IPS DF 19.7 (cell line): ENCODE measurements around the gene UGT1A3.
A peak's percentile ranks its signal among the peaks of the same experiment; 100 is the strongest.
"Not testable (repeated sequence)": the region's sequence is repeated elsewhere in the genome, so short reads cannot be mapped to it uniquely, and the experiment has no call there.

Experiments used
- DNase-seq: peaks from one replicate; pipeline ENCODE4 v3.0.0-alpha.2; 2013; ENCODE audit warnings: low read depth, low spot score

The UGT1A3 gene

GRCh38 chr2:233707940-233708644, 20.8 kb upstream of the UGT1A3 start:
- no peak for DNase-seq

- no peak for DNase-seq
Measured at GRCh38 chr2:233708942-233709341, 19.9 kb upstream of the UGT1A3 start.

DNA sequence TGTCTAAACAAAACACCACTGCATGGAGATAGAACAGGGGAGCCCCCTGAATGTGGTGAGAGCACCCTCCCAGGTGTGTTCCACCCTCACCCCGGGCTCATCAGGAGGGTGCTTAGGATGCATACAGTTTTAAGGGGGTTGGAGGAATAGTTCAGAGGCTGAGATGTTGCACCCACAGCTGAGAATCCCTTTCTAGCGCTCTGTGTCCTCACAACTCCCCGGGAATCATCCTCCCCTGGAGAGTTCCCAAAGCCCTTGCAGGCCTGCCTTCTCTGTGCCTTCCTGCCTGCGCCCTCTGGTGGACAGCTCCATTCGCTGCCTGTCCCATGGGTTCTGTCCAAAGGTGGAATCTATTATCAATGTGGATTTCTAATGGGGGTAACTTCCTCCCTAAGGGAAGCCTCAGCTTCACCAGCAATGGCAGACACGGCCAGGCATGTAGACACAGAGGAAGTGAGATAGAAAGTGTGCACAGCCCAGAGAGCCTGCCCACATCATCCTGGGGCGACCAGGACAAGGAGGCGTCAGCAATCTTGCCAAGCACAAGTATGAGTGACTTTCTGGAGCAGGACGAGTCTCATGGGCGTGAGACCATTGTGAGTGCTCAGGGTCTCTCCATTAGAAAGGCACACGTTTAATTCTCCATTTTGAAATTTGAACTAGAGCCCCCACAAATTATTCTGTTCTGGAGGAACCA, 17.4 kb upstream of the UGT1A3 start:
- peak; percentile 9 for DNase-seq

DNA sequence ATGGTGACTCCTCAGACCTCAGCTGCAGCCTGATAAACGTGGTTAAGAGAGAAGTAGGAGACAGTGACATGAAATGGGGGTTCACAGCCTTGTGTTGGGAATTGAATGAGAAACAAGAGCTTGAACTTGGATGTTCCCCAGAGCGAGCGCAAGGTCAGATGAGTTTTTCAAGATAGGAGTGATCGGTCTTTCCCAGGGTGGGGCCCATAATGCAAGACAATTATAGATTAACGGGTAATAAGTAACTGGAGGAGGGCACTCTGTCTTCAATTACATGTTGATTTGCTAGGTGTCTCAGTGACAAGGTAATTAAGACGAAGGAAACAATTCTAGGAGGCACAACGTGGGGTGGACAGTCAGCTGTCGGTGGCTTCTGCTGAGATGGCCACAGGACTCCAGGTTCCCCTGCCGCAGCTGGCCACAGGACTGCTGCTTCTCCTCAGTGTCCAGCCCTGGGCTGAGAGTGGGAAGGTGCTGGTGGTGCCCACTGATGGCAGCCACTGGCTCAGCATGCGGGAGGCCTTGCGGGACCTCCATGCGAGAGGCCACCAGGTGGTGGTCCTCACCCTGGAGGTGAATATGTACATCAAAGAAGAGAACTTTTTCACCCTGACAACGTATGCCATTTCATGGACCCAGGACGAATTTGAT, 16.1 kb upstream of the UGT1A3 start, which contains the start of gene UGT1A5:
Gene UGT1A5, plus strand, starts transcription at position 297 of the 651 bp plus-strand sequence. Its CDS starts 85 bp downstream, at position 382.
- DNase-seq, result no peak

DNA sequence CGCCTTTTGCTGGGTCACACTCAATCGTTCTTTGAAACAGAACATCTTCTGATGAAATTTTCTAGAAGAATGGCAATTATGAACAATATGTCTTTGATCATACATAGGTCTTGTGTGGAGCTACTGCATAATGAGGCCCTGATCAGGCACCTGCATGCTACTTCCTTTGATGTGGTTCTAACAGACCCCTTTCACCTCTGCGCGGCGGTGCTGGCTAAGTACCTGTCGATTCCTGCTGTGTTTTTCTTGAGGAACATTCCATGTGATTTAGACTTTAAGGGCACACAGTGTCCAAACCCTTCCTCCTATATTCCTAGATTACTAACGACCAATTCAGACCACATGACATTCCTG, 15.6 kb upstream of the UGT1A3 start:
- no peak for DNase-seq

DNA sequence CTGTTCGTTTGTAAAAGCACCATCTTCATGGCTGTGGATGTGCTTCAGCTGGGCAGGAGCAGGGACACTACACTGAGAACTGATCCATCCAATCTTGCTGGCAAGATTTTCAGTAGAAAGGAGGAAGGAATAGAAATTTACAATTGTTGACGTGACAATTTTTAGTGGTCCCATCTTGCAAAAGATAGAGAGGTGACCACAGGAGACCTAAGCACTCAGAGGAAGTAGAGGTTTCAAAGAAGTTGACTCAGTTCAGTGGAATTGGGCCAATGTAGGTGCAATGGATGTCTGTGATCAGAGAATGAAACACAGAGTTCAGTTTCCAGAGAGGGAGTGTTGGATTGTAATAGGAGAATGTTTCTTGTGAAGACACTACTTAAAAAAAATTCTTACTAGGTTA, 14.7 kb upstream of the UGT1A3 start:
- DNase-seq, result no peak

- DNase-seq, result no peak
Measured at GRCh38 chr2:233718552-233718951, 10.3 kb upstream of the UGT1A3 start, which contains the start of gene UGT1A4. TSS of gene UGT1A4 (plus strand) at chr2:233718736. CDS start at chr2:233718821, 85 bp downstream.

DNA sequence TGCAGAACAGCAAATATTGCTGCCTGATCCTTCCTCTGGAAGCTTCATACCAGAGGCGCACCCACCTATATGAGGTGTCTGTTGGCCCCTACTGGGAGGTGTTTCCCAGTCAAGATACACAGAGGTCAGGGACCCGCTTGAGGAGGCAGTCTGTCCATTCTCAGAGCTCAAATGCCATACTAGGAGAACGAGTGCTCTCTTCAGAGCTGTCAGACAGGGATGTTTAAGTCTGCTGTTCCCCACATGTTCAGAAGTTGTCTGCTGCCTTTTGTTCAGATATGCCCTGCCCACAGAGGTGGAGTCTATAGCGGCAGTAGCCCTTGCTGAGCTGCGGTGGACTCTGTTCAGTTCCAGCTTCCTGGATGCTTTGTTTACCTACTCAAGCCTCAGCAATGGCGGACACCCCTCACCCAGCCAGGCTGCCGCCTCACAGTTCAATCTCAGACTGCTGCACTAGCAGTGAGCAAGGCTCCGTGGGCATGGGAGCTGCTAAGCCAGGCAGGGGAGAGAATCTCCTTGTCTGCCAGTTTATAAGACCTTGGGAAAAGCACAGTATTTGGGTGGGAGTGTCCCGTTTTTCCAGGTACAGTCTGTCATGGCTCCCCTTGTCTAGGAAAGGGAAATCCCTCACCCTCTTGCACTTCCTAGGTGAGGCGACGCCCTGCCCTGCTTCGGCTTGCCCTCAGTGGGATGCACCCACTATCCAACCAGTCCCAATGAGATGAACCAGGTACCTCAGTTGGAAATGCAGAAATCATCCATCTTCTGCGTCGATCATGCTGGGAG, 8.2 kb downstream of the UGT1A3 start:
- DNase-seq, result not testable (repeated sequence)

DNA sequence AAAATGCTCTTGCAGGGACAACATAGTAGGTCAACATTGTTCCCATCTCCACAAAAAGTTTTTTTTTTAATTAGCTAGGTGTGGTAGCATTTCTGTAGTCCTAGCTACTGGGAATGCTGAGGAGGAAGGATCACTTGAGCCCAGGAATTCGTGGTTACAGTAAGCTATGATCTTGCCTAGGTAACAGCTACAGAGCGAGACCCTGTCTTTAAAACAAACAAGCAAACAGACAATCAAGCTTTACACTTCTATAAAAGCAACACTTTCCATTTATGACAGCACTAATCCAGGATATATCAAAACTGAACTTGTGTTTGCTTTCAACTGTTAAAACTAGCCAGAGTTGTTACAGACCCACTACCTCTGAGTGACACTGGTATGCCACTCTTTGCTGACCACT, 12.0 kb downstream of the UGT1A3 start:
- DNase-seq, result no peak

DNA sequence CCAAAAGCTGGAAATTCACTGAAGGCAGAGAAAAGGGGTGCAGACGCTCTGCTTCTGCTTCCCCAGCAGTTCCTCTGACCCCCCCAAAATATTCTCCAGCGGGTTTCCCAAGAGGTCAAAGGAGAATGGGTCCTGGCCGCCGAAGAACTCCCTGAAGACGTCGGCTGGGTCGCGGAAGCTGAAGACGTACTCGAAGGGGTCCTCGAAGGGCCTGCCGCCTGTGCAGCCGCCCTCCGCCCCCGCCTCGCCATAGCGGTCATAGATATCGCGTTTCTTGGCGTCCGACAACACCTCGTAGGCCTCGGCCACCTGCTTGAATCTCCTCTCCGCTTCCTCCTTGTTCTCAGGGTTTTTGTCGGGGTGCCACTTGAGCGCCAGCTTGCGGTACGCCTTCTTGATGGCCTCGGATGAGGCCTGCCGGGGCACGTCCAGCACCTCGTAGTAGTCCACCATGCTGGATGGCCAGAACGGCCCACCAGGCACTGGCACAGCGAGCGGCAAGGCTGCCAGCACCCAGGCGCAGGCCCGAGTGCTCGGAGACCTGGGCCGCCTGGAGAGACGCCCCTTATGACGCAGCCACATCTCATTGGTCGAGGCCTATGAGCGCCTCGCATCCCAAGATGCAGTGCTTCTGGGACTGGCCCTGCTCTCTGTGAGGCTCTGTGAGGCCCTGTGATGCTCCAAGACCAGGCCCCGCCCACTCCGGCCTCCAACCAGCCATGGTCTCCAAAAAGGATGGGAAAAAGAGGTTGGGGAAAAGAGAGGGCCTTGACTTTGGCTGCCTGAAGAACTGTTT, 14.8 kb downstream of the UGT1A3 start:
- DNase-seq, result no peak

- no peak for DNase-seq
Measured at GRCh38 chr2:233745073-233745755, 16.4 kb downstream of the UGT1A3 start.

DNA sequence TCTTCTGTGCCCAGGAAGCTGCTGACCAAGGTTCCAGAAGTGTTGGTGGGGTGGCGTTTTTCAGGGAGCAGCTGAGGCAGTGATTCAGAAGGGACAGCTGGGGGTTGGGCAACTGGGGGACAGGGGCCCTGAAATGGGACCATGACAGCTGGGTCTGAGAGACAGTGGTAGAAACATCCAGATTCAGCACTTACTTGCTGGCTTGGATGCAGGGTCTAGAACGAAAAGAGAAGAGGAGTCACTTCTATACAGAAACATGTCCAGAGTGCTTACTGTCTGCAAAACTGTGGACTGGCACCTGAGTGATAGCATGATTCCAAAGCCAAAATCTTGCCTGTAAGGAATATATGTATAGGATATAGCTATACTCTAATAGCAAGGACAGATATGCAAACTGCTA, 17.0 kb downstream of the UGT1A3 start:
- not testable (repeated sequence) for DNase-seq

DNA sequence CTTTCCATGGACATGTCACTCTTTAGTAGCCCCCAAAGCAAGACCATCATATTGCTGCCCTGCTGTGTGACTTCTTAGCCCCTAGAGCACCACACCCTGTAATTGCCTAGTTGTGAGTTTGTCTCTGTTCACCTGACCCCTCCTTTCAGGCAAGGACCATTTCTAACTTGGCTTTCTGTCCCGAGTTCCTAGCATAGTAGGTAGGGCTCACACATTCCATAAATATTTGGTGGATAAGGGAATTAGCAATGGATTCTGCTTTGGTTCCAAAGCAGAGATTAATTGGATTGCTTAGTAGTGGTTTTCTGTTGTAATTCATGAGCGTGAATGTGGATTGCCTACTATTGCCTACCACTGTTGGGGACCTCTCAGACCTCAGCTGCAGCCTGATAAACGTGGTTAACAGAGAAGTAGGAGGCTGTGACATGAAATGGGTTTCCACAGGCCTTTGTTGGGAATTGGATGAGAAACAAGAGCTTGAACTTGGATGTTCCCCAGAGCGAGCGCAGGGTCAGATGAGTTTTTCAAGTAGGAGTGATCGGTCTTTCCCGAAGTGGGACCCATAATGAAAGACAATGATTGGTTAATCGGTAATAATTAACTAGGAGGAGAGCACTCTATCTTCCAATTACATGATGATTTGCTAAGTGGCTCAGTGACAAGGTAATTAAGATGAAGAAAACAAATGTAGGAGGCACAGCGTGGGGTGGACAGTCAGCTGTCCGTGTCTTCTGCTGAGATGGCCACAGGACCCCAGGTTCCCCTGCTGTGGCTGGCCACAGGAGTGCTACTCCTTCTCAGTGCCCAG, 17.8 kb downstream of the UGT1A3 start:
- DNase-seq, result no peak

GRCh38 chr2:233747283-233747544, 18.4 kb downstream of the UGT1A3 start:
- DNase-seq, result no peak

GRCh38 chr2:233750689-233751088, 21.8 kb downstream of the UGT1A3 start:
- not testable (repeated sequence) for DNase-seq

DNA sequence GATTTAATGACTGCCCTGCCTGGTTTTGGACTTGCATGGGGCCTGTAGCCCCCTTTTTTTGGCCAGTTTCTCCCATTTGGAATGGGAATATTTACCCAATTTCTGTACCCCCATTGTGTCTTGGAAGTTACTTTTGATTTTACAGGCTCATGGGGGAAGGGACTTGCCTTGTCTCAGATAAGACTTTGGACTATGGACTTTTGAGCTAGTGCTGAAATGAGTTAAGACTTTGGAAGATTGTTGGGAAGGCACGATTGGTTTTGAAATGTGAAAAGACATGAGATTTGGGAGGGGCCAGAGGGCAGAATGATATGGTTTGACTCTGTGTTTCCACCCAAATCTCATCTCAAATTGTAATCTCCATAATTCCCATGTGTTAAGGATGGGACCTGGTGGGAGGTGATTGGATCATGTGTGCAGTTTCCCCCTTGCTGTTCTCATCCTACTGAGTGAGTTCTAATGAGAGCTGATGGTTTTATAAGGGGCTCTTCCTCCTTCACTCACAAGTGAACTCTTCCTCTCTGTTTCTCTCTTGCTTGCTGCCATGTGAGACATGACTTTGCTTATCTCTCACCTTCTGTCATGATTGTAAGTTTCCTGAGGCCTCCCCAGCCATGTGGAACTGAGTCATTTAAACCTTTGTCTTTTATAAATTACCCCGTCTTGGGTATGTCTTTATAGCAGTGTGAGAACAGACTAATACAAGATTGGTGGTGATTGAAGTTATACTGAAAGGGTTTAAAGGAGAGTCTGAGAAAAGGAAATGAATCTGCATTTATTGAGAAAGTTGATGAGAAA, 22.6 kb downstream of the UGT1A3 start:
- not testable (repeated sequence) for DNase-seq

GRCh38 chr2:233754872-233755611, 26.2 kb downstream of the UGT1A3 start:
- DNase-seq, result no peak

DNA sequence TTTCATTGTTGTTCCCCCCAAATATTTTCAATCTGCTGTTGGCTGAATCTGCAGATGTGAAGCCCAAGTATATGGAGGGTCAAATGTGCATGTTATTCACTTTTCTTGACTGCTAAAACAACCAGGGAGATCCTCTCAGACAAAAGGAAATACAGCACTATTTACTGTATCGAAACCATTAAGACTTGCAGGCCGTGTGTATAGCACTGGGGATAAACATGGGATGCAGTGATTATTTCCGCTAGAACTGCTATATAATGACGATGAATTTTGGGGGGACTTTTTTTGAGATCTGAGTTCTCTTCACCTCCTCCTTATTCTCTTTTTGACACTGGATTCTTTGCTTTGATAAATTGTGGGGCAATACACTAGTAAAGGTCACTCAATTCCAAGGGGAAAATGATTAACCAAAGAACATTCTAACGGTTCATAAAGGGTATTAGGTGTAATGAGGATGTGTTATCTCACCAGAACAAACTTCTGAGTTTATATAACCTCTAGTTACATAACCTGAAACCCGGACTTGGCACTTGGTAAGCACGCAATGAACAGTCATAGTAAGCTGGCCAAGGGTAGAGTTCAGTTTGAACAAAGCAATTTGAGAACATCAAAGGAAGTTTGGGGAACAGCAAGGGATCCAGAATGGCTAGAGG, 27.7 kb downstream of the UGT1A3 start:
- no peak for DNase-seq
